Stimulated activated CD4-positive, alpha-beta T cell treated with anti-CD3 and anti-CD28 coated beads, Interleukin-1b, Interleukin-23, amount 100 ng/mL, for 1 hour (primary cell): Measurements from ENCODE around the gene HMG20A.
"Not testable (repeated sequence)": the region's sequence is repeated elsewhere in the genome, so short reads cannot be mapped to it uniquely, and the experiment has no call there.

Experiments
- DNase-seq, 2 donors: peaks; one replicate each; pipeline ENCODE4 v3.0.0-alpha.2; 2020; ENCODE audit warnings: low read depth in 2 of 2

The HMG20A gene

GRCh38 chr15:77420610-77421369, at the start of gene HMG20A:
TSS of gene HMG20A (plus strand) at chr15:77420888. CDS start at chr15:77458408, 37,520 bp downstream.
- DNase-seq = peak in 1 of 2 donors; percentile 7

DNA sequence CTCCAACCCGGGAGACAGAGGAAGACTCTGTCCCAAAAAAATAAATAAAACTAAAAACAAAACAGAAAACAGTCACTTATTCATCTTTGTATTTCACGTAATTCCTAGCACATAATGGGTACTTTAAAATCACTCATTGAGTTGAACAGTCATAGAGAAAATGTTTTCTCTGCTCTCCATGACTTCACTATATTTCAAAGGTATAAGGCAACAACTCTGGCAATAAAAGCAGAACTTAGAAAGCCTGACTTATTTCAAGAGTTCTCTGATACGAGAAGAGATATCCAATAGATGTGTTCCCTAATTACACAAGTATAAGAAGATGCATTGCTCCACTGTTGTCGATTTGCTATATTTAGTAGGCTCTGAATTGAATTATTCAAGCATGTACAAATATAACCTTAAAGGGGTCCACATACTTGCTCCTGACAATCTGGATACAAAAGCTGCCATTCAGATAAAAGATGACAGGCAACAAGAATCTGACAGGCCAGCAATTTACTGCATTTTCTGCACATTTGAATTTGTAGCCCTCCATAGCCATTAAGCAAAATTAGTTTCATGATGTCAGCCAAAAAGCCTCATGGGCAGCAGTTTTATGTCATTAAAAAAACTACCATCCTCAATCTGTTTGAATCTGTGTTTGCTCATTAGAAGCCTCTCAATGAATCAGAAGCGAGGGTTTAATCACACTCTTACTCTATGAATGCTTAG, 48.7 kb upstream of the HMG20A start:
- no peak for DNase-seq

DNA sequence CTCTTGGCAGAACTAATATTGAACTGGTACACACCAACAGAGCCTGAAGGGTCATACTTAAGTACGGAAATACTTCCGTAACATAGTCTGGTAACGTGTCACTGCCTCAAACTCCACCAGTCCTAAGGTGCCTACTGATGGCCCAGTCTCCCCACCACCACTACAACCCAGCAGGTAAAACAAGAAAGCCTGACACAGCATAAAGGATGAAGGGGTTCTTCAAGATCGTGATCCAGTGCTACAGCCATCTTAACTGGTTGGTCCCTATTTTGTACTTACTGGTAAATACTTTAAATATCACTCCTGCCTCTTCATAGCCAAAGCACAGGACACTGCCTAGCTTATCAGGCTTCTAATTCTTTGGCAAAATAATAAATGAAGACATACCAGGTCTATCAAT, 47.2 kb upstream of the HMG20A start:
- no peak for DNase-seq

DNA sequence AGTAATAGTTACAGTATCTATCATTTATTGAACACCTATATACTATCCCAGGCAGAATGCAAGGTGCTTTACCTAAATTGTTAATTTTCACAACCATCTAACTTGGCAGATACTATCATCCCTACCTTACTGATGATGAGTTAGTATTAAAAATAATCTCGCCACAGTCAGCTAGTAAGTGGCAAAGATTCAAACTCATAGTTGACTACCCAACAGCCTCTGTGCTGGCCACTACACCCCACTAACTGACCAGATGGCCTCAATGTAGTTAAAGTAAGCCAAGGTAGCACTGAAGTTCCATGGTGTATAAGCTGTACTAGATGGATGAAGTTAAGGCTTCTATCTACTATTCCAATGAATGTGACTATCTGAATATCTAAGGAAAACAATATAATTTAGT, 45.6 kb upstream of the HMG20A start:
- DNase-seq = no peak

GRCh38 chr15:77376770-77377169, 43.9 kb upstream of the HMG20A start:
- no peak for DNase-seq

GRCh38 chr15:77380033-77380432, 40.7 kb upstream of the HMG20A start:
- DNase-seq = no peak

- no peak for DNase-seq
Observed at GRCh38 chr15:77384086-77384485, 36.6 kb upstream of the HMG20A start.

DNA sequence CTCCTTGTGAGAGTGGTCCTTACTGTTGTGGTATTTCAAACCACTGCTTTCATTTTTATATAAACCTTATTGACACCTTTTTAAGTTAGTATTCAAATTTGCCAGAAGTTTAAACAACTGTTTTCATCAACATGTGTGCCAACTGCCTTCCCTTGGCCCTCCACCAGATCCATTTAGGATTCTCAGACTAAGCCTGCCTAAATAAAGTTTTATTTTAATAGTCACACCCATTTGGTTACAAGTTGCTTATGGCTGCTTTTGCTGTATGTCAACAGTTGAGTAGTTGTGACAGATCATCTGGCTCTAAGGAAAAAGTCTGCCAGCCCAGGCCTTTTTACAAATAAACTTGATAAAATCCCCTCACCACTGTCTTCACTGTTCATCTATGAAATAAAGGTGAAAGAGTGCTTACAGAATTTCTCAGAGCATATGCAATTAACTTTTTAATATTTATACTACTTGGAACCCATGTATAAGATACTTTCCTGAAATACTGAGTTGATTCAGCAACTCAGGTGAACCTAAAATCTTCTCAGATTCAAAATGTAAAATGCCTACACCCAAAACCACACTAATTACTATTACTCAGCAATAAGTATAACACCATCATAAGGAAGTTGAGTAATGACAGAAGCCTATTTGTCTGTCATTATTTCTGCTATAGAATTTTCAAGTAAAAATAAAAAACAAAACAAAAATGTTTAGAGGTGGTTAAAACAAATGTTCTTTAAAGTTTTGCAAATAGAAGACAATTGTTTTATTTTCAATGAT, 35.9 kb upstream of the HMG20A start:
- DNase-seq = no peak

- no peak for DNase-seq
Observed at GRCh38 chr15:77386626-77387025, 34.1 kb upstream of the HMG20A start.

GRCh38 chr15:77387365-77388105, 33.2 kb upstream of the HMG20A start:
- no peak for DNase-seq

DNA sequence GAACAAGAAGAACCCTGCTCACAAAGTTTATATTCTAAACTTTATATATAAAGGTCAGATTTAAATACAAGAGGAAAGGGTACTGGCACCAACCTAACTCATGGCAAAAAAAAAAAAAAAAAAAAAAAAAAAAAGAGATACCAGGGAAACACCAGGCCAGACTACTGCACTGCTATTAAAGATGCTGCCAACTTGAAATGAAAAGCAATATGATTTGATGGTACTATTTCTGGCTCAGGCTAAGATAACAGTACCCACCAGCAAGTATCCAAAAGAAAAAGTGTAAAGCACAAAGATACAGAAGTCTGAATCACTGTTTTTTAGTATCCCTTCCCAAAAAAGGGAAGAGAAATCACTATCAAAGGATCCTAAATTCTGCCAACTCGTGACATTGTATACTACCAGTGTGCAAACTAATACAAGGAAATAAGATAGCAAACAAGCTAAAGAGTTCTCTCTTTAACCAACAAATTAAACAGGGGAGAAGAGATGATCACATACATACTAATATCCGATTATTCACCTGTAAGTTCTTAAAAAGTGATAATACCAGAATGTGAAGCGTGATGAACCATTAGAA, 29.2 kb upstream of the HMG20A start:
- DNase-seq = no peak

DNA sequence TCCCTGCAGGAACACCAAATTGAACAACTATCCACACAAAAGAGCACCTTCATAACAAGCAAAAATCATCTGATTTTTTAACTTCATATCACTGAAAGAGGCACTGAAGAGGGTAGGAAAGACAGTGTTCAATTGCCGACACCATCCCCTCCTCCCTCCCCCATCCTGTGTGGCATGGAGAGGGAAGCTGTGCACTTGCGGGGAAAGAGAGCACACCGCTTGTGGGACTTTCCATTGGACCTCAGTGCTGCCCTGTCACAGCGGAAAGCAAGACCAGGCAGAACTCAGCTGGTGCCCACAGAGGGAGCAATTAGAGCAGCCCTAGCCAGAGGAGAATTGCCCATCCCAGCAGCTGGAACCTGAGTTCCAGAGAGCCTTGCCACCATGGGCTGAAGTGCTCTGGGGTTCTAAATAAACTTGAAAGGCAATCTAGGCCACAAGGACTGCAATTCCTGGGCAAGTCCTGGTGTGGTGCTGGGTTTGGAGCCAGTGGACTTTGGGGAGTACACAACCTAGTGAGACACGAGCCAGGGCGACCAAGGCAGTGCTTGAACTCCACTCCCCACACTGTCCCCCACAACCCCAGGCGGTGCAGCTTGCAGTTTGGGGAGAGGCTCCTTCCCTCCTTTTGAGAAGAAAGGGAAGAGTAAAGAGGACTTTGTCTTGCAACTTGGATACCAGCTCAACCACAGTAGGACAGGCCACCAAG, 27.8 kb upstream of the HMG20A start:
- no peak for DNase-seq

DNA sequence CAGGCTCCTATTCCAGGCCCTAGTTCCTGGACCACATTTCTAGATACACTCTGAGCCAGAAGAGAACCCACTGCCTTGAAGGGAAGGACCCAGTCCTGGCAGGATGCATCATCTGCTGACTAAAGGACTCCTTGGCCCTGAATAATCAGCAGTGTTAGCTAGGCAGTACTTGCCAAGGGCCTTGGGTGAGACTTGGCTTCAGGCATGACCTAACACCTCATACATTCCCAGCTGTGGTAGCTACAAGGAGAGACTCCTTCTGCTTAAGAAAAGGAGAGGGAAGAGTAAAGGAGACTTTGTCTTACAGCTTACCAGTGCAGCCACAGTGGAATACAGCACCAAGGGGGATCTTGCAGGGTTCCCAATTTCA, 27.2 kb upstream of the HMG20A start:
- DNase-seq = no peak

GRCh38 chr15:77395013-77395774, 25.5 kb upstream of the HMG20A start:
- DNase-seq = no peak

DNA sequence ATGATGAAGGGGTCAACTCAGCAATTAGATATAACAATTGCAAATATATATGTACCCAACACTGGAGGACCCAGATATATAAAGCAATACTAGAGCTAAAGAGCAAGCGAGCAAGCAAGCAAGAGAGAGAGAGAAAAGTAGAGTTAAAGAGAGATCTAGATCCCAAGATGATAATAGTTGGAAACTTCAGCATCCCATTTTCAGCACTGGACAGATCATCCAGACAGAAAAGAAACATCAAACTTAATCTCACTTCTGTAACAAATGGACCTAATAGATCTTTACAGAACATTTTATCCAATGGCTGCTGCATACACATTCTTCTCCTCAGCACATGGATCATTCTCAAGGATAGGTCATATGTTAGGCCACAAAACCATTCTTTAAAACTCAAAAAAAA, 24.0 kb upstream of the HMG20A start:
- no peak for DNase-seq

- DNase-seq = no peak
Observed at GRCh38 chr15:77398927-77399326, 21.8 kb upstream of the HMG20A start.

- DNase-seq = no peak
Observed at GRCh38 chr15:77400258-77400657, 20.4 kb upstream of the HMG20A start.

GRCh38 chr15:77402740-77403379, 17.8 kb upstream of the HMG20A start:
- no peak for DNase-seq

GRCh38 chr15:77406173-77406759, 14.4 kb upstream of the HMG20A start:
- not testable (repeated sequence) for DNase-seq
